K562 (cell line): ENCODE data around the gene RTP5. TPM values are rescaled to one million over a fixed set of nuclear protein-coding genes. Genes with fewer than 3 reads are reported as not detected.

ENCODE experiments used
- ATAC-seq: fragments of 200-7000 bp; cut with Tn5 transposase; 3 replicates; pipeline ENCODE4 v1.9.1; 2020; ENCODE audit warnings: moderate library complexity
- BruUV-seq: library from RNA; stranded (reverse); fragments of 400-500 nt; replicated peaks from 2 replicates; lab custom pipeline; 2021; lab: Mats Ljungman, UMichigan
- CTCF ChIA-PET: fragments of 300-600 bp; formaldehyde crosslinking; extraction: SDS; loops from one replicate; lab custom pipeline; 2021; ENCODE audit warnings: low intra/inter-chr PET ratio; lab: Yijun Ruan, JAX
- POLR2A ChIA-PET: fragments of 300-600, 350-650 bp; sonication (Branson Sonifier 250); formaldehyde crosslinking; extraction: SDS; loops from one replicate; lab custom pipeline; 2021; ENCODE audit warnings: antibody characterized with exemption, inconsistent platforms; lab: Yijun Ruan, JAX
- DNase-seq, 4 experiments: peaks; one replicate each; pipeline versions ENCODE4 v3.0.0 to v3.0.0-alpha.2; 2011 to 2018; ENCODE audit warnings: low spot score in 3 of 4, mixed read lengths in 3 of 4; ENCODE audit errors: extremely low read depth in 1 of 4
- FAIRE-seq: peaks from 2 replicates; lab custom pipeline; 2011; peaks lifted over from hg19 to GRCh38; lab: Jason Lieb, UNC
- H2AFZ ChIP-seq: 2 replicates; pipeline ENCODE4 v1.6.0; 2011; ENCODE audit warnings: low read depth, low read length, control low read depth, inconsistent platforms
- H3K27ac ChIP-seq: fragments of 200-600 bp; 3 replicates; pipeline ENCODE4 v1.8.0; 2011; ENCODE audit warnings: low read depth, mild to moderate bottlenecking, control low read depth, inconsistent platforms, low read length, moderate library complexity, mixed read lengths; ENCODE audit errors: extremely low read depth
- H3K27me3 ChIP-seq, 2 experiments: fragments of 300-600 bp in 1 of 2; 2 replicates in 1 of 2; 3 replicates in 1 of 2; pipeline versions ENCODE4 v1.6.0 to v1.8.0; 2011; ENCODE audit warnings: inconsistent platforms in 2 of 2, low read length in 2 of 2, mild to moderate bottlenecking in 1 of 2, mixed read lengths in 1 of 2, moderate library complexity in 1 of 2; ENCODE audit not compliant: control insufficient read depth in 2 of 2, insufficient read depth in 2 of 2
- H3K36me3 ChIP-seq: fragments of 300-600 bp; 3 replicates; pipeline ENCODE4 v1.8.0; 2011; ENCODE audit warnings: mild to moderate bottlenecking, low read length, inconsistent platforms; ENCODE audit not compliant: control insufficient read depth, insufficient read depth
- H3K4me1 ChIP-seq, 2 experiments: fragments of 200-600 bp in 1 of 2; replicated peaks in 1 of 2; 2 replicates in 1 of 2; 3 replicates in 1 of 2; pipeline versions ENCODE4 v1.5.1 to v1.8.0; 2011; ENCODE audit warnings: inconsistent platforms in 2 of 2, low read length in 2 of 2, mild to moderate bottlenecking in 1 of 2, mixed read lengths in 1 of 2, moderate library complexity in 1 of 2; ENCODE audit not compliant: control insufficient read depth in 2 of 2, insufficient read depth in 2 of 2
- H3K4me2 ChIP-seq: 2 replicates; pipeline ENCODE4 v1.6.1; 2011; ENCODE audit warnings: low read length, control low read depth, inconsistent platforms, mixed read lengths; ENCODE audit not compliant: insufficient read depth
- H3K4me3 ChIP-seq: fragments of 200-600 bp; sonication (generic), shearing (Covaris generic); 2 replicates; pipeline ENCODE4 v1.5.1; 2016; ENCODE audit warnings: control low read depth, inconsistent platforms
- H3K79me2 ChIP-seq: fragments of 200-600 bp; 3 replicates; pipeline ENCODE4 v1.8.0; 2011; ENCODE audit warnings: low read length, inconsistent platforms; ENCODE audit not compliant: control insufficient read depth, insufficient read depth
- H3K9ac ChIP-seq, 2 experiments: 2 replicates each; pipeline versions ENCODE4 v1.6.0 to v1.6.1; 2011; ENCODE audit warnings: low read depth in 2 of 2, low read length in 2 of 2, control low read depth in 1 of 2, inconsistent platforms in 1 of 2, mild to moderate bottlenecking in 1 of 2, mixed read lengths in 1 of 2; ENCODE audit not compliant: insufficient read depth in 1 of 2
- H3K9me1 ChIP-seq: one replicate; pipeline ENCODE4 v1.6.0; 2011; ENCODE audit warnings: inconsistent platforms, mild to moderate bottlenecking, low read length, moderate library complexity; ENCODE audit not compliant: control insufficient read depth, insufficient read depth
- H3K9me3 ChIP-seq: replicated peaks from 2 replicates; pipeline ENCODE4 v1.5.1; 2011; ENCODE audit warnings: low read depth, low read length, inconsistent platforms; ENCODE audit not compliant: control insufficient read depth, insufficient read depth
- H4K20me1 ChIP-seq: replicated peaks from 2 replicates; pipeline ENCODE4 v1.6.1; 2011; ENCODE audit warnings: low read length, inconsistent platforms, mixed read lengths; ENCODE audit not compliant: control insufficient read depth, insufficient read depth
- ARID3B ChIP-seq: fragments of 250-450 bp; sonication (Bioruptor Pico); IDR thresholded peaks from 2 replicates; pipeline ENCODE4 v1.4.0; 2020; ENCODE audit warnings: borderline replicate concordance
- EGR1 ChIP-seq: fragments of 450-650 bp; conservative IDR thresholded peaks from 2 replicates; pipeline ENCODE4 v1.6.1; 2017; ENCODE audit warnings: mild to moderate bottlenecking
- KDM5B ChIP-seq: fragments of 200-600 bp; sonication (generic); IDR thresholded peaks from 2 replicates; pipeline ENCODE4 v1.6.1; 2012; ENCODE audit warnings: low read depth, mild to moderate bottlenecking, moderate library complexity, low read length, control low read depth, inconsistent platforms; ENCODE audit not compliant: insufficient replicate concordance
- PHF8 ChIP-seq: fragments of 200-600 bp; sonication (generic); IDR thresholded peaks from 2 replicates; pipeline ENCODE4 v1.6.1; 2012; ENCODE audit warnings: mixed run types, mild to moderate bottlenecking, inconsistent platforms, low read length, moderate library complexity, borderline replicate concordance
- POLR2A ChIP-seq: fragments of 450-650 bp; conservative IDR thresholded peaks from 2 replicates; pipeline ENCODE4 v1.6.1; 2016
- PREB ChIP-seq: sonication (generic); formaldehyde crosslinking; IDR thresholded peaks from 2 replicates; pipeline ENCODE4 v1.8.1; 2023; ENCODE audit warnings: mild to moderate bottlenecking, missing genetic modification reagents
- PYGO2 ChIP-seq: fragments of 450-650 bp; IDR thresholded peaks from 2 replicates; pipeline ENCODE4 v1.6.1; 2016; ENCODE audit warnings: mild to moderate bottlenecking, missing genetic modification characterization, moderate library complexity, missing compliant biosample characterization
- SIN3A ChIP-seq, 2 experiments: fragments of 150-350 bp in 1 of 2; IDR thresholded peaks; 2 replicates each; pipeline ENCODE4 v1.6.1; 2011 to 2016; ENCODE audit warnings: borderline replicate concordance in 2 of 2, low read depth in 2 of 2, low read length in 2 of 2, mild to moderate bottlenecking in 2 of 2, moderate library complexity in 2 of 2; ENCODE audit not compliant: control insufficient read depth in 1 of 2
- ZNF165 ChIP-seq: fragments of 250-450 bp; sonication (Bioruptor Pico); IDR thresholded peaks from 2 replicates; pipeline ENCODE4 v1.4.0; 2020; ENCODE audit warnings: borderline replicate concordance
- ZNF384 ChIP-seq: IDR thresholded peaks from 2 replicates; pipeline ENCODE4 v1.6.1; 2012; ENCODE audit warnings: low read depth, low read length, improper control_type of control experiment
- WGBS: fragments of 100-300 bp; shearing (Covaris generic); methylation state at CpG from one replicate; pipeline ENCODE4 v1.1.6; 2016; ENCODE audit warnings: low coverage, mixed read lengths; ENCODE audit not compliant: insufficient coverage; ENCODE audit errors: missing lambda C conversion rate; 5-methylcytosine and 5-hydroxymethylcytosine counted together
- in situ Hi-C: fragments of 300-500 bp; cut with MboI; formaldehyde crosslinking; loops from 4 replicates; pipeline ENCODE4 v1.15.0; 2018; ENCODE audit warnings: inconsistent platforms, mixed read lengths
- intact Hi-C: fragments of 100-400 bp; cut with micrococcal nuclease; formaldehyde crosslinking; loops from 2 replicates; pipeline ENCODE4 v1.14.2; 2022
- polyA plus RNA-seq, 8 experiments: library from polyadenylated mRNA; depleted of rRNA in 4 of 8; stranded (reverse) in 5 of 8; unstranded in 3 of 8; fragments of >200 nt; fragmentation: Nextera tagmentation in 2 of 8; fragmentation: Illumina TruSeq in 1 of 8; extraction: Ambion mirVana in 2 of 8; extraction: Trizol in 1 of 8; gene quantifications; 2 replicates each; pipeline versions ENCODE4 v1.2.1 to v1.2.3, GENCODE V29; 2011 to 2014; ENCODE audit warnings: inconsistent platforms in 1 of 8, missing spikeins in 1 of 8
- total RNA-seq, 7 experiments: library from RNA; depleted of rRNA in 6 of 7; stranded (reverse); fragments of >200 nt in 6 of 7; fragmentation: Illumina TruSeq in 2 of 7; extraction: Trizol in 2 of 7; gene quantifications; 2 replicates each; pipeline versions ENCODE4 v1.2.1 to v1.2.3, GENCODE V29; 2011 to 2021; ENCODE audit warnings: low replicate concordance in 1 of 7

Gene RTP5
- total and polyA plus RNA-seq, 9 of the 15 experiments (the other 6 are each of a cell fraction or from before 2014, with no cell fraction given), result not detected

DNA sequence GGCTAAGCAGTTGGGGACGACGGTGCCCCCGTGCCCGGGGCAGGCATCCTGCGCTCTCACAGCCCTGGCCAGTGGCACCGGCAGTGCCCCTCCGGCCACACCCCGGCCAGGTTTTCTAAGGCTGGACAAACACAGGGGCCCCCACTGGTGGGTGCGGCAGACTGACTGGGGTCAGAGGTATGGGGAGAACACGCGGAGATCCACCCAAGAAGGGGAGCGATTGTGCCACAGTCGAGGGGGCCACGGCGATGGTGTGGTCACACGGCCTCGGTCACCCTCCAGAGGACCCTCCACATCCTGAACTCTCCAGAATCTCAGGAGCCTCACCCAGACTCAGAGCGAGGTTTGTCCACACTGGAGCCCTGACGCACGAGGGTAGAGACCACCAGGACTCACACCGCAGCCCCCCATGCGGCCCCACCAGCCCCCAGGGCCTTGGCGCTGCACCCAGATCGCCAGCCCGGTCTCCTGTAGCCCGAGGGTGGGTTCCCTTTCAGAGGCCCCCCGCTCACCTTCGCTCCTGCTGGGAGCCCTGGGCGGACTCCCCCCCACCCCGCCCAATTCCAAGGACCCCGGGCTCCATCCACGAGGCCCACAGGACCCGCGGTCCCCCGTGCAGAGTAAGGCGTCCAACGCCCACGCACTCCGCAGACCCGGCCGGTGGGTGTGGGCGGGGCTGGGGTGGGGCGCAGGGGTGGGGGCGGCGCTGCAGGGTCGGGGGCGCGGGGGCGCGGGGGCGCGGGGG is 26.0 kb upstream of the RTP5 start:
- ChIA-PET CTCF (no interaction called here), POLR2A (no interaction called here)
- H3K4me3 ChIP-seq, result no peak overlapping the region
- in situ Hi-C loops, result no loop called here
- WGBS, result 57% methylated on average over 25 of the region's 52 CpGs
- H2AFZ ChIP-seq, result no peak overlapping the region
- peaks cover 8 to 39% of the 10 kb centered on the region in 2 experiments for H3K4me1 ChIP-seq
- no peaks in the 10 kb centered on the region for H3K9me3 ChIP-seq
- intact Hi-C loops, result no loop called here
- H3K9ac ChIP-seq, result peak overlapping the region in 1 of 2 experiments; percentile 68; a peak in 2 of 4 replicates
- FAIRE-seq, result no peak
- TF ChIP-seq ZNF165 (CRISPR knock-in tag) (no peak), EGR1 (peak; percentile 61; the same call in 1 of the 2 replicates)
- H3K27me3 ChIP-seq, result no peaks in the 10 kb centered on the region
- peak; percentile 54; the same call in 2 of the 3 replicates for ATAC-seq
- H3K9me1 ChIP-seq, result no peaks in the 10 kb centered on the region
- H3K27ac ChIP-seq, result no peak overlapping the region; the same call in 2 of the 3 replicates
- no peak overlapping the region for H3K4me2 ChIP-seq
- no TSS peak for BruUV-seq
- H3K36me3 ChIP-seq, result no peaks in the 10 kb centered on the region
- peaks cover 15% of the 10 kb centered on the region; the same call in 2 of the 3 replicates for H3K79me2 ChIP-seq
- no peaks in the 10 kb centered on the region for H4K20me1 ChIP-seq
- peak in 1 of 4 experiments; percentile 44 for DNase-seq

DNA sequence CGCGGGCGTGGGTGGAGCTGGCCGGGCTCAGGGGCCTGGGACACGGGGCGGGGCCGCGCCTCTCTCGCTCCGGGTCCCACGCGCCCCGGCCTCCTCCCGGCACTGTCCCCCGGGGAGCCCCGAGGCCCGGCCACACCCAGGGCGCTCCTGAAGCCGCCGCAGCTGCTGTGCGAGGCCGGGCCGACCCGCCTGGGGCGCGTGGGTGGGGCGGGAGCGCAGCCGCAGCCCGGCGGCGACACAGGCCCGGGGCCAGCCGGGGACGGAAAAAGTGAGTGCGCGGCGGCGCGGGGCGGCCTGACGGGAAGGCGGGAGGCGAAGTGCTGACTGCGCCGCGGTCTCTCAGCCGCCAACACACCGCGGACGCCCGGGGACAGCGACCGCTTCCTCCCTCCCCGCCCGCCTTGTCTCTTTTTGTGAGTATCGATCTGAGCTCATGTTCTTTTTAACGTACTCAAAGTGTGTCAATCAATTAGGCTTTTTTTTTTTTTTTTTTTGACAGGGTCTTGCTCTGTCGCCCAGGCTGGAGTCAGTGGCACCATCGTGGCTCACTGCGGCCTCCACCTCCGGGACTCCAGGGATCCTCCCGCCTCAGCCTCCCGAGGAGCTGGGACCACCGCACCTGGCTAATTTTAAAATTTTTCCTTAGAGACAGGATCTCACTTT is 25.3 kb upstream of the RTP5 start:
- peak overlapping the region; percentile 74 for H3K27ac ChIP-seq
- ChIA-PET CTCF (no interaction called here), POLR2A (no interaction called here)
- peak overlapping the region; percentile 71 to 94 for H3K9ac ChIP-seq
- peak overlapping the region; percentile 80 for H3K4me2 ChIP-seq
- no peaks in the 10 kb centered on the region for H3K9me3 ChIP-seq
- 0% methylated on average over 4 of the region's 65 CpGs for WGBS
- peak overlapping the region; percentile 62 for H2AFZ ChIP-seq
- H3K79me2 ChIP-seq, result peaks cover 15% of the 10 kb centered on the region; the same call in 2 of the 3 replicates
- intact Hi-C loops, result no loop called here
- H3K4me1 ChIP-seq, result peaks cover 8 to 42% of the 10 kb centered on the region in 2 experiments
- DNase-seq, result peak; percentile 81 to 87 (median 84)
- FAIRE-seq, result no peak
- H3K27me3 ChIP-seq, result no peaks in the 10 kb centered on the region
- no peaks in the 10 kb centered on the region for H4K20me1 ChIP-seq
- peak overlapping the region; percentile 33 for H3K4me3 ChIP-seq
- ATAC-seq, result peak; percentile 98
- H3K36me3 ChIP-seq, result no peaks in the 10 kb centered on the region
- no peaks in the 10 kb centered on the region for H3K9me1 ChIP-seq
- BruUV-seq, result no TSS peak
- in situ Hi-C loops, result no loop called here
- no peak for TF ChIP-seq PYGO2 (tag)
- no peak for TF ChIP-seq ARID3B (CRISPR knock-in tag)
- TF ChIP-seq PREB, result no peak
- TF ChIP-seq POLR2A, result peak; percentile 53; the same call in 1 of the 2 replicates
- TF ChIP-seq KDM5B, result no peak
- peak; percentile 50; the same call in 1 of the 2 replicates for TF ChIP-seq PHF8
- TF ChIP-seq SIN3A (IDR thresholded peaks at IDR 0.05; ENCODE audit: borderline replicate concordance in 2 of 2, control insufficient read depth in 1 of 2, low read depth in 2 of 2, low read length in 2 of 2), result peak in 1 of 2 experiments; percentile 51; a peak in 1 of 4 replicates
- no peak for TF ChIP-seq ZNF384
